Type B pancreatic cell (in vitro differentiated cells): Measurements from ENCODE around the gene RCN2. TPM values are rescaled to one million over a fixed set of nuclear protein-coding genes. Genes with fewer than 3 reads are reported as not detected.

Experiments used
- DNase-seq: peaks from one replicate; pipeline ENCODE4 v3.0.0; 2021; ENCODE audit warnings: mixed read lengths; ENCODE audit not compliant: unreplicated experiment; ENCODE audit errors: extremely low spot score
- H3K27ac Mint-ChIP-seq: 2 replicates; pipeline ENCODE4 v1.8.0; 2021; ENCODE audit warnings: mild to moderate bottlenecking, mixed read lengths
- H3K27me3 Mint-ChIP-seq: 2 replicates; pipeline ENCODE4 v1.8.0; 2021; ENCODE audit warnings: mixed read lengths
- H3K36me3 Mint-ChIP-seq: 2 replicates; pipeline ENCODE4 v1.8.0; 2021; ENCODE audit warnings: mixed read lengths
- H3K4me1 Mint-ChIP-seq: one replicate; pipeline ENCODE4 v1.8.0; 2021; ENCODE audit warnings: mixed read lengths; ENCODE audit not compliant: unreplicated experiment
- H3K4me3 Mint-ChIP-seq: 2 replicates; pipeline ENCODE4 v1.8.0; 2021; ENCODE audit warnings: mild to moderate bottlenecking, mixed read lengths
- H3K9me3 Mint-ChIP-seq: 2 replicates; pipeline ENCODE4 v1.8.0; 2021; ENCODE audit warnings: mixed read lengths
- total RNA-seq: library from RNA; stranded (reverse); gene quantifications from 2 replicates; pipeline ENCODE4 v1.2.1, GENCODE V29; 2021; ENCODE audit warnings: low replicate concordance
- TF ChIP-seq, protein P1 (sequence below): fragments of 200-600 bp; sonication (generic); conservative IDR thresholded peaks from 2 replicates; pipeline ENCODE4 v1.5.0; 2021; ENCODE audit warnings: antibody characterized with exemption, mild to moderate bottlenecking

RCN2 gene
- total RNA-seq, 1 donor from 2014 or later: 109 TPM

DNA sequence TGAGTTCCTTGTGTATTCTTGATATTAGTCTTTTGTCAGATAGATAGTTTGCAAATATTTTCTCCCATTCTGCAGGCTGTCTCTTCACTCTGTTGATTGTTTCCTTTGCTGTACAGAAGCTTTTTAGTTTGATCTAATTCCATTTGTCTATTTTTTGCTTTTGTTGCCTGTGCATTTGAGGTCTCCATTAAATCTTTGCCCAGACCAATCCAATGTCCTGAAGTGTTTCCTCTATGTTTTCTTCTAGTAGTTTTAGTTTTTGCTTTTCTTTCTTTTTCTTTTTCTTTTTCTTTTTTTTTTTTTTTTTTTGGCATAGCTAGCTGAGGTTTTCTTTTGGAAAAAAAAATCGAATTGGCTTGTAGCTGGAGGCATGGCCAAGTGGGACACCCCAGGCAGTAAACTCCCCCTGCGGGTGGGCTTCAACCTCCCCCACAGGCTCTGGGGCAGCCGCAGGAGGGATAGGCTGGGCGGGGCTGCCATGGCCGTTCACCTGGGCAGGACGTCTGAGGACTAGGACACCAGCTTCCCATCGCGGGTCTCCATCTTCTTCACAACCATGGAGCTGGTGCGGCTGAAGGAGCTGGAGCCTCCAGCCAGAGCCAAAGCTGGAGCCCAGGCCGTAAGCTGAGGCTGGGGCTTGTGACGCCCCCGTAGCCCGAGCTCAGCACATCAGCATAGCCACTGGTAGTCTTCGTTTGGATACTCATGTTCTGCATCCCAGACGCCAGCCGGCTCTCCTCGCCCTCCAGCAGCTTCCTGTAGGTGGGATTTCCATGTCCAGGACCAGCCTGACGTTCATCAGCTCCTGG, 47.2 kb downstream of the RCN2 start:
- TF ChIP-seq, protein P1, sequence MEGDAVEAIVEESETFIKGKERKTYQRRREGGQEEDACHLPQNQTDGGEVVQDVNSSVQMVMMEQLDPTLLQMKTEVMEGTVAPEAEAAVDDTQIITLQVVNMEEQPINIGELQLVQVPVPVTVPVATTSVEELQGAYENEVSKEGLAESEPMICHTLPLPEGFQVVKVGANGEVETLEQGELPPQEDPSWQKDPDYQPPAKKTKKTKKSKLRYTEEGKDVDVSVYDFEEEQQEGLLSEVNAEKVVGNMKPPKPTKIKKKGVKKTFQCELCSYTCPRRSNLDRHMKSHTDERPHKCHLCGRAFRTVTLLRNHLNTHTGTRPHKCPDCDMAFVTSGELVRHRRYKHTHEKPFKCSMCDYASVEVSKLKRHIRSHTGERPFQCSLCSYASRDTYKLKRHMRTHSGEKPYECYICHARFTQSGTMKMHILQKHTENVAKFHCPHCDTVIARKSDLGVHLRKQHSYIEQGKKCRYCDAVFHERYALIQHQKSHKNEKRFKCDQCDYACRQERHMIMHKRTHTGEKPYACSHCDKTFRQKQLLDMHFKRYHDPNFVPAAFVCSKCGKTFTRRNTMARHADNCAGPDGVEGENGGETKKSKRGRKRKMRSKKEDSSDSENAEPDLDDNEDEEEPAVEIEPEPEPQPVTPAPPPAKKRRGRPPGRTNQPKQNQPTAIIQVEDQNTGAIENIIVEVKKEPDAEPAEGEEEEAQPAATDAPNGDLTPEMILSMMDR: no peak
- peaks cover 4% of the 10 kb centered on the region for H3K4me1 Mint-ChIP-seq
- no peak overlapping the region for H3K27ac Mint-ChIP-seq
- peaks cover 8% of the 10 kb centered on the region for H3K9me3 Mint-ChIP-seq
- no peaks in the 10 kb centered on the region for H3K36me3 Mint-ChIP-seq
- no peak overlapping the region for H3K4me3 Mint-ChIP-seq
- H3K27me3 Mint-ChIP-seq: peaks cover 12% of the 10 kb centered on the region
- DNase-seq: no peak

- no peaks in the 10 kb centered on the region for H3K36me3 Mint-ChIP-seq
- H3K27ac Mint-ChIP-seq: no peak overlapping the region
- no peak for DNase-seq
- H3K4me3 Mint-ChIP-seq: no peak overlapping the region
- peaks cover 4% of the 10 kb centered on the region for H3K4me1 Mint-ChIP-seq
- TF ChIP-seq, protein P1: no peak
- peaks cover 12% of the 10 kb centered on the region for H3K27me3 Mint-ChIP-seq
- peaks cover 8% of the 10 kb centered on the region for H3K9me3 Mint-ChIP-seq
Measured at GRCh38 chr15:76979331-76979925, 47.9 kb downstream of the RCN2 start.

DNA sequence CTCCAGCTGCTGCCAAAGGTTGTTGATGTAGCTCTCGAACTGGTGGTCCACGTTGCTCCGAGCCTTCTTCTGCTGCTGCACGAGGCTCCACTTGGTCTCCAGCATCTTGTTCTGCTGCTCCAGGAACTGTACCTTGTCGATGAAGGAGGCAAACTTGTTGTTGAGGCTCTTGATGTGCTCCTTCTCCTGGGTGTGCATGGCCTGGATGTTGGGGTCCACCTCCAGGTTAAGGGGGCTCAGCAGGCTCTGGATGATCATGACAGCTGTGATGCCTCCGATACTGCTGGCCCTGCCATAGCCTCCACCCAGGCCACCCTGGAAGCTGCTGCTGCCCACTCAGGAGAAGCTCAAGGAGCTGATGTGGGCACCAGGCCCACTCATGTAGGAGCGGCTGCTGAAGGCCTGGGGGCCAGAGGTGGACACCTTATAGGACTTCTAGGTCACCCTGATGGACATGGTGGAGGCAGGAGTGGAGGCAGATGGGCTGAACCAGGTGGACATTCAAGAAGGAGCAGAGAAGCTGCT, 48.5 kb downstream of the RCN2 start:
- peaks cover 12% of the 10 kb centered on the region for H3K27me3 Mint-ChIP-seq
- peaks cover 4% of the 10 kb centered on the region for H3K4me1 Mint-ChIP-seq
- no peak for DNase-seq
- H3K27ac Mint-ChIP-seq: no peak overlapping the region
- H3K4me3 Mint-ChIP-seq: no peak overlapping the region
- TF ChIP-seq, protein P1: no peak
- H3K36me3 Mint-ChIP-seq: no peaks in the 10 kb centered on the region
- peaks cover 8% of the 10 kb centered on the region for H3K9me3 Mint-ChIP-seq

- no peak for DNase-seq
- Mint-ChIP-seq H3K4me3 (no peak overlapping the region), H3K27me3 (peaks cover 3% of the 10 kb centered on the region), H3K9me3 (peaks cover 8% of the 10 kb centered on the region), H3K4me1 (peaks cover 4% of the 10 kb centered on the region), H3K27ac (no peak overlapping the region), H3K36me3 (no peaks in the 10 kb centered on the region)
- TF ChIP-seq, protein P1: no peak
Measured at GRCh38 chr15:76982356-76982755, 50.8 kb downstream of the RCN2 start.

- no peak overlapping the region for H3K27ac Mint-ChIP-seq
- H3K4me3 Mint-ChIP-seq: no peak overlapping the region
- H3K4me1 Mint-ChIP-seq: peaks cover 4% of the 10 kb centered on the region
- DNase-seq: no peak
- H3K9me3 Mint-ChIP-seq: peaks cover 6% of the 10 kb centered on the region
- TF ChIP-seq, protein P1: no peak
- peaks cover 3% of the 10 kb centered on the region for H3K27me3 Mint-ChIP-seq
- no peaks in the 10 kb centered on the region for H3K36me3 Mint-ChIP-seq
Measured at GRCh38 chr15:76982756-76983155, 51.2 kb downstream of the RCN2 start.
